ENCODE measurements around the gene BMPR1A.
"Not testable (repeated sequence)": the region's sequence is repeated elsewhere in the genome, so short reads cannot be mapped to it uniquely, and the experiment has no call there.

The BMPR1A gene

DNA sequence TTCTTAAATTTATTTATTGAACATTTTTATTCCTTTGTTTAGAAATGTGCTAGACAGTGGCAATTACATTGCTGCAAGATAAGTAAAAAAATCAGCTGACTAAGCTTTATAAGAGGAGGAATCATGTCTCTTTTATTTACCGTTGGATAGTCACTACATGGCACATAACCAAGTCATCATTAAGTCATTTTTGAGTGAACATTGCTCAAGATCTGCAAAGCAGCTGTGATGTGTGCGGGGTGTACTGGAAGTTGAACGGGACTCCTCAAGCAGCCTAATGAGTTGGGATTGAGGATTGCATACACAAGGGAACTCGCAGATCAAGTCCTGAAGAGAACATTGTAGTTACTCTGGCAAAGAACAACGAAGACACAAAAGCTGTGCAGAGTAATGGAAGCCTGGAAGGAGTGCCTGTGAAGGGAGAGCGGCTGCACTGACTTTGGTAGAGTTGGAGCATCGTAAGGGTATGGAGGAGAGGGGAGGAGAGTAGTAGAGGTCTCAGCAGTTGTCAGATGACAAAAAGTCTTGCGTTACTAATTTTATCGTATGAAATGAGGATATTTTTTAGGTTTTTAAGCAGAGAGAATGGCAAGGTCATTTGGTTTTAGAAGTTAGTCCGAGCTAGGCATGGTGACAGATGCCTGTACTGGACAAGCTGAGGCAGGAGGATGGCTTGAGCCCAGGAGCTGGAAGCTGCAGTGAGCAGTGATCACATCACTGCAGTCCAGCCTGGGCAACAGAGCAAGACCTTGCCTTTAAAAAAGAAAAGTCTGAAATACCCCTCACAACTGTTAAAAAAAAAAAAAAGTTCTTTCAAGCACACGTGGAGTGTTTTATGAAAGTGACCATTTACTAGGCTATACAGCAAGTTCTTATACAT, 95.1 kb downstream of the BMPR1A start:
- DNase-seq, result no peak

DNA sequence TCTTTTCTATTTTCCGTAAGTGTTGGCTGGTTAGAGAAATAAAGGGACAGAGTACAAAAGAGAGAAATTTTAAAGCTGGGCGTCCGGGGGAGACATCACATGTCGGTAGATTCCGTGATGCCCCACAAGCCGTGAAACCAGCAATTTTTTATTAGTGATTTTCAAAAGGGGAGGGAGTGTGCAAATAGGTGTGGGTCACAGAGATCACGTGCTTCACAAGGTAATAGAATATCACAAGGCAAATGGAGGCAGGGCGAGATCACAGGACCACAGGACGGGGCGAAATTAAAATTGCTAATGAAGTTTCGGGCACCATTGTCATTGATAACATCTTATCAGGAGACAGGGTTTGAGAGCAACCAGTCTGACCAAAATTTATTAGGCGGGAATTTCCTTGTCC, 97.2 kb downstream of the BMPR1A start:
- DNase-seq, result not testable (repeated sequence)

DNA sequence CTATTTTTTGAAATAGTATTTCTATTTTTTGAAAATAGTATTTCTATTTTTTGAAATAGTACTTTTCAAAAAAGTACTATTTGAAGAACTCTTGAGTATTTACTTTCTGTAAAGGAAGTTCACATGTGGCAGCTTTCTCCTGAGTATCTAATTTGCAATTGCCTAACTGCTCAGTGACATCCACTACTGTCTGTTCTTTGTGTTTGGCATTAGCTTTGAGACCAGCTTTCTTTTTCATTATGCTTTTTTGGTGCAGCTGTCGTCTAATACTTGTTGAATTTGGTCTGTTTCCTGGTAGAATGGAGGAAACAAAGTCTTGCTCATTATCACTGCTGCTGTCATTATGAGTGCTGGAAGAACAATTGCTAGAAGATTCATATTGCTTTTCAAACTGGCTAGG, 99.1 kb downstream of the BMPR1A start:
- no peak for DNase-seq

DNA sequence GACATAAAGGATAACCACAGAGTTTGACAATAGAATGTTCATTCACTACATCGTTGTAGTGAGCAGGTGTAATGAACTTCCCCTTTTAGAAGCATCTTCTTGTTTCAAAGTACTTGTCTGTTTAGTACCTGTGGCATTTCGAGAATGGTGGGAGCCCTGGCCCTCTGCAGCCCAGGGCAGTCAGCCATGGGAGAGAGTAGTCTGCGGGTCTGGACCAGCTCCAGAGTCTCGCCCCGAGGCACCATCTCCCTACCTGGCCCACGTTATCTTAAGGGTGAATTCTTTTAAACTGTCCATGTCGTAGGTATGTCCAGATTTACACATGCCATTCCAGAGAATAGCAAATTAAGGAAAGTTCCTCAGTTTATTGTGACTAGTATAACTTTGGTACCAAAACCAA, 99.7 kb downstream of the BMPR1A start:
- DNase-seq, result no peak

DNA sequence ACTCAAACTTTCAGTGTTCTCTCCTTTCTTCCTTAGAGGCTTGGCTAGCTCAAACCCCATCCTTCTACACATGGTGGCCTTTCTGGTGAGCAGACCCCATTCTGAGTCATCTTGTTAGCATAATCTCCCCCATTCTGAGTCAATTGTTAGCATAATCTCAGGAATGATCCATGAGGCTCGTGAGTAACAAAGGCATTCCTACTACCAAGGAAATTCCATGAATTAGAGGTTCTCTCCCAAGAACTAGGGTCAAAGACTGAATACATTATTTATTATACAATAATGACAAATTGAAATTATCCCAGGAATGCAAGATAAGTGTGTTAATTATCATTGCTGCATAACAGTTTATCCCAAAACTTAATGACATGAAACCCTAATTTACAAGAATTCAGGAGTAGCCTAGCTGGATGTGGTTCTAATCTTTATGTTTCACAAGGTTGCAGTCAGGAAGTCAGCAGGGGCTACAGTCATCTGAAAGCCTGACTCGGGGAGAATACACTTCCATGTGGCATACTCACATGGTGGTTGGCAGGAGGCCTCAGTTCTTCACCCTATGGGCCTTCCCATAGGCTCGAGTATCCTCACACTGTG, 100.8 kb downstream of the BMPR1A start:
- no peak for DNase-seq

DNA sequence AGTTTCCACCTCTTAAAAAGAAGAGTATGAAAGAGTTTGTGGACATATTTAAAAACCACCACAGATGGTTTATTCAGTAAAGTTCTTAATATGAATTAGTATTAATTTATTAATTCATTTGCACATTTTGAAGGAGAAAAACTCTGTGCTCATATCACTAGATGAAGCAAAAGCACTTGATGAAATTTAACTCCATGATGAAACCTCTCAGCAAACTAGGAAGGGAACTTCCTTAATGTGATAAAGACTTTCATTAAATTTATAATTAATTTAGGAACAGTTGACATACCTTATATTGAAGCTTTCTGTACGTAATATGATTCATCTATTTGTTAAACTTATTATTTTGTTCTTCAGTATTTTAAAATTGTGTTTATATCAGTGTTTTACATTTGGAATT, 101.6 kb downstream of the BMPR1A start:
- DNase-seq, result no peak

DNA sequence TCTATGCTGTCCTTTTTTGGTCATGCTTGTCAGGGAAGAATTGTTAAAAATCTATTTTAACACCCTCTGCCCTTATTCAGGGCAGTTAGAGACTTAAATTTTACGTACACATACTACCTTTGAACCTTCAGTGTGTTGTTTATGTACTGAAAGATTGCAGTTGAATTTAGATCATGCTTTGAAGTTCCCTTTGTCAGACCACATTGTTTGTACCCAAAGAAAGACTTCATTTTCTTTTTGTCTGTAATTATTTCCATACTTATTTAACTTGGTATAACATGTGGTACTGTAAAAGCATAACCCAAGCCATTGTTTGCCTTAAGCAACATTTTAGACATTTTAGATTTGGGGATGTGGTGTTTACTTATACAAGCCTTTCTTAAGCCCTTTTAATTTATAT, 104.9 kb downstream of the BMPR1A start:
- no peak for DNase-seq

DNA sequence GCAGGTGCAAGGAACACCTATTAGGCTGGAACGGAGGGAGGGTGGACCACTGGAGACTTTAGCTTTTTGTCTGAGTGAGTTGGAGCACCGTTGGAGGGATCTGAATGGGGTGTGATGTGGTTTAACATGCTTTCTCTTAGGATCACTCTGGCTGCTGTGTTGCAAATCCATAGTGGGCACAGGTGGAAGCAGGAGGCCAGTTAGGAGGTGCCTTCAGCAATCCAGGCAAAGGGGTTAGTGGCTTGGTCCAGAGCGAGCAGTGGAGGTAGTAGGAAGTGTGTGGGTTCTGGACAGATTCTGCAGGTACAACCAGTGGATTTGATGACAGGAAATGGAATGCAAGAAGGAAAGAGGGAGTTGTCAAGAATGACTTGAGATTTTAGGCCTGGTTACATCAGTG, 106.0 kb downstream of the BMPR1A start:
- DNase-seq, result no peak

DNA sequence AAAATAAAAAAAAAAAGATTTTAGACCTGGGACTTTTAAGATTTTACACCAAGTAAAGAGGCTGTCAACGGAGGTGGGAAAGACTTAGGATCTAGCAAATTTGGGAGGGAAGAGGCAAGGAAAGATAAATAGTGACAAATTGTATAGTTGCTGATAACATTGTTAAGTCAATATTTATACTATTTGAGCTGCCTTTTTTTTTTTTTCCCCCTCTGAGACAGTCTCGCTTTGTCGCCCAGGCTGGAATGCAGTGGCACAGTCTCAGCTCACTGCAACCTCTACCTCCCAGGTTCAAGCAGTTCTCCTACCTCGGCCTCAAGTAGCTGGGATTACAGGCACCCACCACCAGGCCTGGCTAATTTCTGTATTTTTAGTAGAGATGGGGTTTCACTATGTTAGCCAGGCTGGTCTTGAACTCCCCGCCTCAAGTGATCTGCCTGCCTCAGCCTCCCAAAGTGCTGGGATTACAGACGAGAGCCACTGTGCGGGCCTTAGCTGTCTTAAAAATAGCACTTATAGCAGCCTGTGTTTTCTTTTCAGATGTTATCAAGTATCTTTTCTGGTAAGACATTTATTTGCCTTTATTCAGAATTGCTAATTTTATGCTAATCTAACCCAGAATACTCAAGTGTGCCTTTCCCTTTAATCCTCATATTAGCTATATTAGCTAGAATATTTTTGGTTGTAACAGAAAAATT, 106.5 kb downstream of the BMPR1A start:
- no peak for DNase-seq

DNA sequence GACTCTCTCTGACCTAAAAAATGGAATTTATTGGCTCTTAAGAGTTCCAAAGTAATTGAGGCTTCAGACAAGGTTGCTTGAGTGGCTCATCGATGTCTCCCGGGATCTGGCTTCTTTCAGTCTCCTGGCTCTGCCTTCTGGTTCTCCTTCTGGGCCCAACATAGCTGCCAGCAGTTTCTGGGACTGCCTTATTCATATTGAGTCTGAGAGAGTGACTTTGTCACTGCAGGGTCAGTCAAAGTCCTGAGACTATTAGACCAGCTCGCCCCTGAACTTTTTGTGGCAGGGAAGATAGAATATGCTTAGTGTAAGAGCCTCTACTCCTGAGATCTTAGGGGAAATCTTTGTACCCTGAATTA, 107.0 kb downstream of the BMPR1A start:
- DNase-seq, result no peak

DNA sequence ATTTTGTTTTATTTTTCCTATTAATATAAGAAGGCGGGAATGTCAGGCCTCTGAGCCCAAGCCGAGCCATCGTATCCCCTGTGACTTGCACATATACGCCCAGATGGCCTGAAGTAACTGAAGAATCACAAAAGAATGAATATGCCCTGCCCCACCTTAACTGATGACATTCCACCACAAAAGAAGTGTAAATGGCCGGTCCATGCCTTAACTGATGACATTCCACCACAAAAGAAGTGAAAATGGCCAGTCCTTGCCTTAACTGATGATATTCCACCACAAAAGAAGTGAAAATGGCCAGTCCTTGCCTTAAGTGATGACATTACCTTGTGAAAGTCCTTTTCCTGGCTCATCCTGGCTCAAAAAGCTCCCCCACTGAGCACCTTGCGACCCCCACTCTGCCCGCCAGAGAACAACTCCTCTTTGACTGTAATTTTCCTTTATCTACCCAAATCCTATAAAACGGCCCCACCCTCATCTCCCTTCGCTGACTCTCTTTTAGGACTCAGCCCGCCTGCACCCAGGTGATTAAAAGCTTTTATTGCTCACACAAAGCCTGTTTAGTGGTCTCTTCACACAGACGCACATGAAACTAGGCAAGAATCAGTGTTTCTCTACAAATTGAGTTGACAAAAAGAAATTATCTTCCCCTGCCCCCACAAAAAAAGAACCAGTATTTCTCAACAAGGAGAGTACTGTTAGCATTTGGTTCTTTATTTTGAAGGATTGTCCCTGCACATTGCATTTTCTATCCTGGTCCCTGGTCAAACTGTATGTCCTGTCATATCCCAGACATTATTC, 108.8 kb downstream of the BMPR1A start:
- not testable (repeated sequence) for DNase-seq

DNA sequence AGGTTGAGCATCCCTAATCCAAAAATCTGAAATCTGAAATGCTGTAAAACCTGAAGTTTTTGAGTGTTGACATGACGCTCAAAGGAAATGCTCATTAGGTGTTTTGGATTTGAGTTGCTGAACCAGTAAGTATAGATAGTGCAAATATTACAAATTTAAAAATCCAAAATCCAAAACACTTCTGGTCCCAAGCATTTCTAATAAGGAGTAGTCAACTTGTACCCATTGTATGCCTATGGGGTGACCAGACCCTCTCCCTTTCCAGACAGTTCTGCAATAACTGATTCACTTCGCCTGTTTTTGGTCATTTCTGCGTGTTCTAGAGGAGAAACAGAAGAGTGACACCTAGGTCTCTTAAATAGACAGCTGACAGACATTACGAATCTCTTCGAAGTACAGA, 110.7 kb downstream of the BMPR1A start:
- DNase-seq, result no peak

DNA sequence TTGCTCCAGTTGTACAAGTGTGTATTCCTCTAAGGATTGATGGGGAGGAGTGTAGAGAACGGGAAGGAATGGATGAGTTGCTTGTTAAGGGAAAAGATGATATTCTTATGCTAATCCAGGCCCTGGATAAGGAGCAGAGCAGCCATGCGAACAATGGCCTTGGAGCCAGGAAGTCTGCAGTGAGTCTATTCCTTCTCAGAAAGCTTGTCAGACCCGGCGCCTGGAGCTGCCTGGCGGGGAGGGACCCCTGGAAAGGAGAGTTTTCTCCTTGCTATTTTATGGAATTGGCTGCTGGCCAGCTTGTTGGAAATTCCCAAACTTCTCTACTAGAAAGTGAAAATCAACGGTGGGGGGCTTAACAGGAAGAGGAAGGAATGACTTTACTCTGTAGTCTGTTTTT, 111.9 kb downstream of the BMPR1A start:
- no peak for DNase-seq

DNA sequence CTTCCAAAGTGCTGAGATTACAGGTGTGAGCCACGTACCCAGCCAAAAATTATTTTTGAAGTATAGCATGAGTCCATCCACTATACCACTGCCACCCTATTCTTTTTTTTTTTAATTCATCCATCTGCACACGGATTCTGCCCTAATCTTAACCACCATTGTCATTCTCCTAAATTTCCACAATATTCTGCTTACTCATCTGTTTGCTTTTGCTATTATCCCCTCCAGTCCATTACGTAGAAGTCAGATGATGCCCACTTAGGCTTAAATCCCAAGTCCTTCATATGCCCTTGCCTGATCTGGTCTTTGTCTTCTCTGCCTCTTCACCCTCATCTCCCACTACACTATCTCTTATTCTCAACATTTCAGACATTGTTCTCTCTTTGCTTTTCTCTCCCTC, 114.3 kb downstream of the BMPR1A start:
- no peak for DNase-seq

DNA sequence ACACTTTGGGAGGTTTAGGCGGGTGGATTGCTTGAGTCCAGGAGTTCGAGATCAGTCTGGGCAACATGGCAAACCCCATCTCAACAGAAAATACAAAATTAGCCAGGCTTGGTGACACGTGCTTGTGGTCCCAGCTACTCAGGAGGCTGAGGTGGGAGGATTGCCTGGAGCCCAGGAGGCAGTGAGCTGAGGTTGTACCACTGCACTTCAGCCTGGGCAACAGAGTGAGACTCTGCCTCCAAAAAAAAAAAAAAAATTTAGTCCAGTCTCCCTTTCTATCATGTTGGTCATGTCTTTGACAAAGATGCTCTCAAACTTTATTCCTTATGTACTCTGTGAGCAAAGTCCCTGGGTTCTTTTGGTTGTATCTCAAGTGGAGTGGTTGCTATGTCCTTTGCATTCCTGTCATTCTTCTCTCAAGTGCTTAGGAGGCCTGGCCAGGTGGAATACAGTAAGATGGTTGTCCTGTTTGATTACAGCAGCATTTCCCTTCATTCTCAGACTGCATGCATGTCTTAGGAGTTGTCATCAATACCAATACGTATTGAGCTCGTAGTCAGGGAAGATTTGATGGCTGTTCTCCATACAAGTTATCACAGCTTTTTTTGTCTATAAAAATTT, 115.3 kb downstream of the BMPR1A start:
- DNase-seq, result no peak

DNA sequence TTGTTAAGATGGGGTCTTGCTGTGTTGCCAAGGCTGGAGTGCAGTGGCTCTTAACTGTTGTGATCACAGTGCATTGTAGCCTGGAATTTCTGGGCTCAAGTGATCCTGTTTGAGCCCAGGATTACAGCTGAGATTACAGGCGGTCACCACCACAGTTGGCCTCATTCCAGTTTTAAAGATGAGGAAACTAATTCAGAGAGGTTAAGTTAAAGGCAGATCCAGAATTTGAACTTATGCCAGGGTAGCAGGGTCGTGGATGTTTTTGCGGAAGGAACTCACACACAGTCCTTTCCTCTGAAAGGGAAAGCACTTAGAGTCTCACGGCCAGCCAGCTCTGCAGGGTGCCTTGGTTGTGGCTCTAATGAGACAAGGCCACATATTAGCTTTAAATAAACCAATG, 116.3 kb downstream of the BMPR1A start:
- DNase-seq, result peak; percentile 46

DNA sequence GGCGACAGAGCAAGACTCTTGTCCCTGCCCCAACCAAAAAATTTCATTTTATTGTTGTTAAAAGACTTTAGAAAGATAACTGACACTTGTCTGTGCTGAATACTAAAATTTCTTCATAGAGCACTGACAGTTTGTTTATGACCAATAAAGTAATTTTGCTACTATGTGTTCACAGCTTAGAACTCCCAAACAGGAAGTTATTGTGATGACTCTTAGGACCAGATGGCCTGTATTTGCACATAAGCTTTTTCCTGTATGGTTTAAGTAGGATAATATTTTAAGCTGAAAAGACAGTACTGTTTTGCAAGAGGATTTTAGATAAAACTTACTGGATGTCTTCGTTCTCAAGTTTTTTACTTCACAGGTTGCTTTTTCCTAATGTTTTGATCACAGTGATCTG, 120.3 kb downstream of the BMPR1A start:
- peak; percentile 33 for DNase-seq

DNA sequence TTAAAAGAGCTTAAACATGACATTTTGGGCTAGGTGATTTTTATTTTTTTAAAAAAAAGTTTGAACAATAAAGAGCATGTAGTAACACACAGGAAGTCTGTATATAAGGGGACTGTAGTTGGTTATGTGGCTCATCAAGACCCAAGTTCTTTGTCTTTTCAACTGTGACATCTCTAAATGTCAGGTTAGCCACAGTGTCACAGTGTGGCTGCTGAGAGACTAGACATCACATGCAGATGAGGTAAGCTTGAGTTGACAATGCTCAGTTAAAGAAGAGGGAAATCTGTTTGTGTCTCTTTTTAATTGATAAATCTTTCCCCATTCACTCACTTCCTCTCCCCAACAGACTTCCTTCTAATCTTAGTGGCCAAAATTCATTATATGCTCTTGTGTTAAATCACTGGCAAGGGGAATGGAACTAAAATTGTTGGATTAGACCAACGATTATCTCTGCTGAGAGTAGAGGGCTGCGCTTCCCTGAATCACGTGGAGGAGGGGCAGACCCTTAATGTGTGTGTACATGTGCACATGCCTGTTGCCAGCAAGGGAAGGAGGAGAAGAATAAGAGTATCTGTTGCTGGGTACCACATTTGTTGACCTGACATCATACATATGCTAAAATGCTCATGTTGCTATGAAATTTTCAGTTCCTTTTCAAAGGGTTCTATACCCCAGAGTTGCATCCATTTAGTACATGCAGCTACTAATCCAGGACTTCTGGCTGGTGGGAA, 122.7 kb downstream of the BMPR1A start:
- DNase-seq, result peak; percentile 3

DNA sequence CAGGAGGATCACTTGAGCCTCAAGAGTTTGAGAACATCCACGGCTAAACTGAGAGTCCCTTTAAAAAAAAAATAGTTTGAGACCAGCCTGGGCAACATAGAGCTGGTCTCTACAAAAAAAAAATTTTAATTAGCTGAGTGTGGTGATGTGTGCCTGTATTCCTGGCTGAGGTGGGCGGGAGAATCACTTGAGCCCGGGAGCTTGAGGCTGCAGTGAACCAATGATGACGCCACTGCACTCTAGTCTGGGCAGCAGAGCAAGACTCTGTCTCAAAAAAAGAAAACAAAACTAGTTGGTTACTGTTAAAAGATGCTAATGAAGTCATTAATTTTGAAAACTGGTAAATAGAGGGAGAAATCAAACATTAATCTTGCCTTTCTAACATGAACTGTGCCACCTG, 124.6 kb downstream of the BMPR1A start:
- DNase-seq, result no peak

DNA sequence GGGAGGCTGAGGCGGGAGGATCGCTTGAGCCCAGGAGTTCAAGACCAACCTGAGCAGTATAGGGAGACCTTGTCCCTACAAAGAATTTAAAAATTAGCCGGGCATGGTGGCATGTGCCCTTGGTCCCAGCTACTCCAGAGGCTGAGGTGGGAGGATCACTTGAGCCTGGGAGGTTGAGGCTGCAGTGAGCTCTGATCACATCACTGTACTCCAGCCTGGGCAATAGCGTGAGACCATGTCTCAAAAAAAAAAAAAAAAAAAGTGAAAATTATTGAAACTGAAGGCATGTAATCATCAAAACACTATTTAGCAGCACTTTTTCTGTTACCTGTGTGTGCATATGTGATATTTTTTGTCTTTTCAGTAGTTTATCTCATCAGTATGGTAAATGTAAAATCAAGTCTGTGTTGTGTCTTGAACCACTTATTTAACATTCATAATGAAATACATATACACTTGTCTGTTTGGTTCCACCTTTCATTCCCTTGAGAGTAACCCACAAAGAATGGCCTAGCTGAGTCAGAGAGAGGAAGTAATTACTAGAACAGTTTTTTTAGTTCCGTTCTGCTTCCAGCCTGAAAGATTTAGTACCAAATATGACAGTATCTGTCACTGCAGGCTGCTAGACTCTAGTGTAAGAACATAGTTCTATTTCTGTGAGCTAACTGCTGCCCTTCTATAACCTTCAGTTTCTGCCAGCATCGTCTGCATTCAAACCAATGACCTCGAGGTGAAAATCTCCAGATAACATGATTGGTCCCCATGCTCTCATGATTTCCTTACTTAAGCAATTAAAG, 132.4 kb downstream of the BMPR1A start:
- DNase-seq, result peak; percentile 48

DNA sequence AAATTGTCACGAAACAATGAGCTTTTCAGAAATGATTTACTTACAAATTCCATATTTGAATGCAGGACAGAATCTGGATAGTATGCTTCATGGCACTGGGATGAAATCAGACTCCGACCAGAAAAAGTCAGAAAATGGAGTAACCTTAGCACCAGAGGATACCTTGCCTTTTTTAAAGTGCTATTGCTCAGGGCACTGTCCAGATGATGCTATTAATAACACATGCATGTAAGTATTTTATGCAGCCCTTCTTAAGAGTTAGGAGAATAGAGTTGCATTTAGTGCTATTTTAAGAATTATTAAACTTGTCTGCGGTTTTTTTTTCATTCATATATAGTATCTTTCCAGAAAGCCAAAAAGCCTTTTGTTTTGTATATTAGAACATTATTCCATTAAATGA, 133.6 kb downstream of the BMPR1A start:
- no peak for DNase-seq
